ENCODE measurements around the gene SHISA8.
"Not testable (repeated sequence)": the region's sequence is repeated elsewhere in the genome, so short reads cannot be mapped to it uniquely, and the experiment has no call there.

SHISA8 gene

GRCh38 chr22:41915035-41915785 is at the start of gene SHISA8:
TSS of gene SHISA8 (minus strand) at chr22:41915074. CDS start at chr22:41914667, 407 bp downstream.
- FAIRE-seq (no peak), DNase-seq (ENCODE audit: low spot score) (no peak)

- DNase-seq (ENCODE audit: low spot score) (no peak), FAIRE-seq (no peak)
Measured at GRCh38 chr22:41964112-41964491, 49.2 kb upstream of the SHISA8 start.

- FAIRE-seq (no peak), DNase-seq (ENCODE audit: low spot score) (no peak)
Measured at GRCh38 chr22:41963453-41964111, 48.7 kb upstream of the SHISA8 start.

- FAIRE-seq, result no peak
Measured at GRCh38 chr22:41957941-41958556, 43.2 kb upstream of the SHISA8 start.

GRCh38 chr22:41952713-41953112 is 37.8 kb upstream of the SHISA8 start:
- FAIRE-seq (no peak), DNase-seq (ENCODE audit: low spot score) (no peak)

More at GRCh38 chr22:41957941-41958556, 43.2 kb upstream of the SHISA8 start:
- no peak for DNase-seq (ENCODE audit: low spot score)

GRCh38 chr22:41951898-41952474 is 37.1 kb upstream of the SHISA8 start, which contains the start of gene SMIM45:
TSS of gene SMIM45 (plus strand) at chr22:41952150.
- FAIRE-seq, result no peak
- DNase-seq (ENCODE audit: low spot score), result no peak

- no peak for FAIRE-seq
Measured at GRCh38 chr22:41949297-41949965, 34.6 kb upstream of the SHISA8 start.

GRCh38 chr22:41948928-41949296 is 34.0 kb upstream of the SHISA8 start:
- not testable (repeated sequence) for DNase-seq (ENCODE audit: low spot score); FAIRE-seq

More at GRCh38 chr22:41949297-41949965, 34.6 kb upstream of the SHISA8 start:
- no peak for DNase-seq (ENCODE audit: low spot score)

GRCh38 chr22:41948142-41948541 is 33.3 kb upstream of the SHISA8 start:
- FAIRE-seq (no peak), DNase-seq (ENCODE audit: low spot score) (no peak)

- no peak for DNase-seq (ENCODE audit: low spot score)
- FAIRE-seq, result no peak
Measured at GRCh38 chr22:41947424-41948080, 32.7 kb upstream of the SHISA8 start.

GRCh38 chr22:41946629-41947423 is 32.0 kb upstream of the SHISA8 start, which contains the start of gene CENPM:
TSS of gene CENPM (minus strand) at chr22:41947152. CDS start at chr22:41947076, 76 bp downstream.
- FAIRE-seq, result peak; percentile 95

GRCh38 chr22:41943661-41944209 is 28.9 kb upstream of the SHISA8 start:
- DNase-seq (ENCODE audit: low spot score) (no peak), FAIRE-seq (no peak)

More at GRCh38 chr22:41946629-41947423, 32.0 kb upstream of the SHISA8 start, which contains the start of gene CENPM:
- DNase-seq (ENCODE audit: low spot score), result peak; percentile 98

- DNase-seq (ENCODE audit: low spot score) (peak; percentile 82), FAIRE-seq (peak; percentile 94)
Measured at GRCh38 chr22:41940832-41941765, 26.2 kb upstream of the SHISA8 start.

- DNase-seq (ENCODE audit: low spot score) (no peak), FAIRE-seq (no peak)
Measured at GRCh38 chr22:41939981-41940831, 25.3 kb upstream of the SHISA8 start.

- no peak for FAIRE-seq
- no peak for DNase-seq (ENCODE audit: low spot score)
Measured at GRCh38 chr22:41936894-41937169, 22.0 kb upstream of the SHISA8 start.

GRCh38 chr22:41935509-41935908 is 20.6 kb upstream of the SHISA8 start:
- FAIRE-seq, result no peak
- no peak for DNase-seq (ENCODE audit: low spot score)

GRCh38 chr22:41935015-41935351 is 20.1 kb upstream of the SHISA8 start:
- no peak for FAIRE-seq
- DNase-seq (ENCODE audit: low spot score), result no peak

Measured in urothelium cell line (cell line).